ENCODE measurements around the gene GAB1. TPM values are rescaled to one million over a fixed set of nuclear protein-coding genes. Genes with fewer than 3 reads are reported as not detected.

The GAB1 gene
- total and polyA plus RNA-seq, 2 donors: 3.9 to 6.9 TPM

- Histone ChIP-seq H3K36me3 (ENCODE audit: control insufficient read depth in 2 of 2, insufficient read depth in 2 of 2, low read length in 1 of 2) (no peaks in the 10 kb centered on the region), H3K27ac (ENCODE audit: low read depth in 1 of 2, low read length in 1 of 2) (no peak overlapping the region), H3K4me1 (ENCODE audit: control insufficient read depth in 2 of 2, insufficient read depth in 2 of 2, low read length in 2 of 2) (no peaks in the 10 kb centered on the region), H3K4me3 (ENCODE audit: low read length in 2 of 2) (no peak overlapping the region), H3K9me3 (ENCODE audit: control insufficient read depth in 2 of 2, insufficient read depth in 1 of 2, low read length in 1 of 2) (peaks cover 0 to 6% of the 10 kb centered on the region in 2 donors), H3K27me3 (ENCODE audit: control insufficient read depth in 2 of 2, insufficient read depth in 1 of 2, low read length in 1 of 2) (no peaks in the 10 kb centered on the region)
- no peak for DNase-seq (ENCODE audit: low read depth in 6 of 9, low spot score in 9 of 9)
- WGBS: 93% methylated on average over 2 of the region's 2 CpGs
These were observed 96.6 kb downstream of the GAB1 start for GRCh38 chr4:143433231-143433630.

GRCh38 chr4:143435955-143436354 lies 99.3 kb downstream of the GAB1 start:
- Histone ChIP-seq H3K4me3 (ENCODE audit: low read length in 2 of 2) (no peak overlapping the region), H3K27me3 (ENCODE audit: control insufficient read depth in 2 of 2, insufficient read depth in 1 of 2, low read length in 1 of 2) (no peaks in the 10 kb centered on the region), H3K4me1 (ENCODE audit: control insufficient read depth in 2 of 2, insufficient read depth in 2 of 2, low read length in 2 of 2) (no peaks in the 10 kb centered on the region), H3K36me3 (ENCODE audit: control insufficient read depth in 2 of 2, insufficient read depth in 2 of 2, low read length in 1 of 2) (no peaks in the 10 kb centered on the region), H3K27ac (ENCODE audit: low read depth in 1 of 2, low read length in 1 of 2) (no peak overlapping the region), H3K9me3 (ENCODE audit: control insufficient read depth in 2 of 2, insufficient read depth in 1 of 2, low read length in 1 of 2) (peaks cover 0 to 4% of the 10 kb centered on the region in 2 donors)
- 100% methylated on average over 1 of the region's 1 CpG for WGBS
- DNase-seq (ENCODE audit: low read depth in 6 of 9, low spot score in 9 of 9): no peak

- Histone ChIP-seq H3K4me1 (ENCODE audit: control insufficient read depth in 2 of 2, insufficient read depth in 2 of 2, low read length in 2 of 2) (no peaks in the 10 kb centered on the region), H3K27me3 (ENCODE audit: control insufficient read depth in 2 of 2, insufficient read depth in 1 of 2, low read length in 1 of 2) (no peaks in the 10 kb centered on the region), H3K9me3 (ENCODE audit: control insufficient read depth in 2 of 2, insufficient read depth in 1 of 2, low read length in 1 of 2) (no peaks in the 10 kb centered on the region), H3K4me3 (ENCODE audit: low read length in 2 of 2) (no peak overlapping the region), H3K36me3 (ENCODE audit: control insufficient read depth in 2 of 2, insufficient read depth in 2 of 2, low read length in 1 of 2) (no peaks in the 10 kb centered on the region), H3K27ac (ENCODE audit: low read depth in 1 of 2, low read length in 1 of 2) (no peak overlapping the region)
- no peak for DNase-seq (ENCODE audit: low read depth in 6 of 9, low spot score in 9 of 9)
- 98% methylated on average over 3 of the region's 3 CpGs for WGBS
These were observed 100.8 kb downstream of the GAB1 start for GRCh38 chr4:143437476-143437875.

- no peaks in the 10 kb centered on the region for H3K4me1 ChIP-seq (ENCODE audit: control insufficient read depth in 2 of 2, insufficient read depth in 2 of 2, low read length in 2 of 2)
- no peaks in the 10 kb centered on the region for H3K36me3 ChIP-seq (ENCODE audit: control insufficient read depth in 2 of 2, insufficient read depth in 2 of 2, low read length in 1 of 2)
- no peak overlapping the region for H3K27ac ChIP-seq (ENCODE audit: low read depth in 1 of 2, low read length in 1 of 2)
- no peaks in the 10 kb centered on the region for H3K27me3 ChIP-seq (ENCODE audit: control insufficient read depth in 2 of 2, insufficient read depth in 1 of 2, low read length in 1 of 2)
- DNase-seq (ENCODE audit: low read depth in 6 of 9, low spot score in 9 of 9): no peak
- 96% methylated on average over 5 of the region's 5 CpGs for WGBS
- H3K9me3 ChIP-seq (ENCODE audit: control insufficient read depth in 2 of 2, insufficient read depth in 1 of 2, low read length in 1 of 2): no peaks in the 10 kb centered on the region
- no peak overlapping the region for H3K4me3 ChIP-seq (ENCODE audit: low read length in 2 of 2)
These were observed 101.3 kb downstream of the GAB1 start for GRCh38 chr4:143437937-143438336.

GRCh38 chr4:143438710-143439109 lies 102.0 kb downstream of the GAB1 start:
- Histone ChIP-seq H3K36me3 (ENCODE audit: control insufficient read depth in 2 of 2, insufficient read depth in 2 of 2, low read length in 1 of 2) (no peaks in the 10 kb centered on the region), H3K27ac (ENCODE audit: low read depth in 1 of 2, low read length in 1 of 2) (no peak overlapping the region), H3K9me3 (ENCODE audit: control insufficient read depth in 2 of 2, insufficient read depth in 1 of 2, low read length in 1 of 2) (no peaks in the 10 kb centered on the region), H3K4me3 (ENCODE audit: low read length in 2 of 2) (no peak overlapping the region), H3K27me3 (ENCODE audit: control insufficient read depth in 2 of 2, insufficient read depth in 1 of 2, low read length in 1 of 2) (no peaks in the 10 kb centered on the region), H3K4me1 (ENCODE audit: control insufficient read depth in 2 of 2, insufficient read depth in 2 of 2, low read length in 2 of 2) (no peaks in the 10 kb centered on the region)
- no peak for DNase-seq (ENCODE audit: low read depth in 6 of 9, low spot score in 9 of 9)
- 66% methylated on average over 2 of the region's 2 CpGs for whole genome bisulfite sequencing

GRCh38 chr4:143441109-143441508 lies 104.4 kb downstream of the GAB1 start:
- Histone ChIP-seq H3K4me3 (ENCODE audit: low read length in 2 of 2) (no peak overlapping the region), H3K4me1 (ENCODE audit: control insufficient read depth in 2 of 2, insufficient read depth in 2 of 2, low read length in 2 of 2) (no peaks in the 10 kb centered on the region), H3K27me3 (ENCODE audit: control insufficient read depth in 2 of 2, insufficient read depth in 1 of 2, low read length in 1 of 2) (no peaks in the 10 kb centered on the region), H3K9me3 (ENCODE audit: control insufficient read depth in 2 of 2, insufficient read depth in 1 of 2, low read length in 1 of 2) (no peaks in the 10 kb centered on the region), H3K36me3 (ENCODE audit: control insufficient read depth in 2 of 2, insufficient read depth in 2 of 2, low read length in 1 of 2) (no peaks in the 10 kb centered on the region), H3K27ac (ENCODE audit: low read depth in 1 of 2, low read length in 1 of 2) (no peak overlapping the region)
- DNase-seq (ENCODE audit: low read depth in 6 of 9, low spot score in 9 of 9): no peak

- H3K27ac ChIP-seq (ENCODE audit: low read depth in 1 of 2, low read length in 1 of 2): no peak overlapping the region
- no peak for DNase-seq (ENCODE audit: low read depth in 6 of 9, low spot score in 9 of 9)
- no peak overlapping the region for H3K4me3 ChIP-seq (ENCODE audit: low read length in 2 of 2)
- no peaks in the 10 kb centered on the region for H3K4me1 ChIP-seq (ENCODE audit: control insufficient read depth in 2 of 2, insufficient read depth in 2 of 2, low read length in 2 of 2)
- H3K9me3 ChIP-seq (ENCODE audit: control insufficient read depth in 2 of 2, insufficient read depth in 1 of 2, low read length in 1 of 2): no peaks in the 10 kb centered on the region
- H3K36me3 ChIP-seq (ENCODE audit: control insufficient read depth in 2 of 2, insufficient read depth in 2 of 2, low read length in 1 of 2): no peaks in the 10 kb centered on the region
- WGBS: 95% methylated on average over 4 of the region's 4 CpGs
- no peaks in the 10 kb centered on the region for H3K27me3 ChIP-seq (ENCODE audit: control insufficient read depth in 2 of 2, insufficient read depth in 1 of 2, low read length in 1 of 2)
These were observed 105.0 kb downstream of the GAB1 start for GRCh38 chr4:143441678-143442077.

- Histone ChIP-seq H3K9me3 (ENCODE audit: control insufficient read depth in 2 of 2, insufficient read depth in 1 of 2, low read length in 1 of 2) (no peaks in the 10 kb centered on the region), H3K27ac (ENCODE audit: low read depth in 1 of 2, low read length in 1 of 2) (no peak overlapping the region), H3K4me1 (ENCODE audit: control insufficient read depth in 2 of 2, insufficient read depth in 2 of 2, low read length in 2 of 2) (no peaks in the 10 kb centered on the region), H3K36me3 (ENCODE audit: control insufficient read depth in 2 of 2, insufficient read depth in 2 of 2, low read length in 1 of 2) (no peaks in the 10 kb centered on the region), H3K27me3 (ENCODE audit: control insufficient read depth in 2 of 2, insufficient read depth in 1 of 2, low read length in 1 of 2) (no peaks in the 10 kb centered on the region), H3K4me3 (ENCODE audit: low read length in 2 of 2) (no peak overlapping the region)
- WGBS: 89% methylated on average over 1 of the region's 1 CpG
- no peak for DNase-seq (ENCODE audit: low read depth in 6 of 9, low spot score in 9 of 9)
These were observed 107.1 kb downstream of the GAB1 start for GRCh38 chr4:143443728-143444127.

GRCh38 chr4:143451186-143451585 lies 114.5 kb downstream of the GAB1 start:
- Histone ChIP-seq H3K27ac (ENCODE audit: low read depth in 1 of 2, low read length in 1 of 2) (no peak overlapping the region), H3K4me3 (ENCODE audit: low read length in 2 of 2) (no peak overlapping the region), H3K27me3 (ENCODE audit: control insufficient read depth in 2 of 2, insufficient read depth in 1 of 2, low read length in 1 of 2) (no peaks in the 10 kb centered on the region), H3K4me1 (ENCODE audit: control insufficient read depth in 2 of 2, insufficient read depth in 2 of 2, low read length in 2 of 2) (no peaks in the 10 kb centered on the region), H3K36me3 (ENCODE audit: control insufficient read depth in 2 of 2, insufficient read depth in 2 of 2, low read length in 1 of 2) (no peaks in the 10 kb centered on the region), H3K9me3 (ENCODE audit: control insufficient read depth in 2 of 2, insufficient read depth in 1 of 2, low read length in 1 of 2) (no peaks in the 10 kb centered on the region)
- no peak for DNase-seq (ENCODE audit: low read depth in 6 of 9, low spot score in 9 of 9)
- 96% methylated on average over 4 of the region's 4 CpGs for WGBS

- Histone ChIP-seq H3K4me3 (ENCODE audit: low read length in 2 of 2) (no peak overlapping the region), H3K9me3 (ENCODE audit: control insufficient read depth in 2 of 2, insufficient read depth in 1 of 2, low read length in 1 of 2) (no peaks in the 10 kb centered on the region), H3K27me3 (ENCODE audit: control insufficient read depth in 2 of 2, insufficient read depth in 1 of 2, low read length in 1 of 2) (no peaks in the 10 kb centered on the region), H3K4me1 (ENCODE audit: control insufficient read depth in 2 of 2, insufficient read depth in 2 of 2, low read length in 2 of 2) (no peaks in the 10 kb centered on the region), H3K36me3 (ENCODE audit: control insufficient read depth in 2 of 2, insufficient read depth in 2 of 2, low read length in 1 of 2) (no peaks in the 10 kb centered on the region), H3K27ac (ENCODE audit: low read depth in 1 of 2, low read length in 1 of 2) (no peak overlapping the region)
- 94% methylated on average over 3 of the region's 3 CpGs for WGBS
- no peak for DNase-seq (ENCODE audit: low read depth in 6 of 9, low spot score in 9 of 9)
These were observed 118.5 kb downstream of the GAB1 start for GRCh38 chr4:143455211-143455610.

Measured in thymus (tissue), 11 donors.